Progenitor cell of endocrine pancreas (in vitro differentiated cells): ENCODE data around the gene CD93. TPM values are rescaled to one million over a fixed set of nuclear protein-coding genes. Genes with fewer than 3 reads are reported as not detected.

Source experiments
- DNase-seq: peaks from one replicate; pipeline ENCODE4 v3.0.0; 2021; ENCODE audit warnings: low spot score; ENCODE audit not compliant: unreplicated experiment
- H3K27ac Mint-ChIP-seq: 2 replicates; pipeline ENCODE4 v1.8.0; 2021; ENCODE audit warnings: mild to moderate bottlenecking, moderate library complexity, mixed read lengths
- H3K27me3 Mint-ChIP-seq: 2 replicates; pipeline ENCODE4 v1.8.0; 2021; ENCODE audit warnings: mixed read lengths
- H3K36me3 Mint-ChIP-seq: 2 replicates; pipeline ENCODE4 v1.8.0; 2022; ENCODE audit warnings: mixed read lengths; ENCODE audit not compliant: insufficient read depth
- H3K4me1 Mint-ChIP-seq: 2 replicates; pipeline ENCODE4 v1.8.0; 2021; ENCODE audit warnings: low read depth, mixed read lengths
- H3K4me3 Mint-ChIP-seq: 2 replicates; pipeline ENCODE4 v1.8.0; 2021; ENCODE audit warnings: low read depth, mild to moderate bottlenecking, moderate library complexity, mixed read lengths
- H3K9me3 Mint-ChIP-seq: 2 replicates; pipeline ENCODE4 v1.8.0; 2021; ENCODE audit warnings: low read depth, mixed read lengths
- CTCF ChIP-seq: fragments of 200-600 bp; sonication (generic); IDR thresholded peaks from one replicate; pipeline ENCODE4 v1.5.0; 2021; ENCODE audit warnings: antibody characterized with exemption, mild to moderate bottlenecking; ENCODE audit not compliant: unreplicated experiment
- long read RNA-seq: library from polyadenylated mRNA; unstranded; transcript quantifications from one replicate; pipeline ENCODE4 v2.0.0, GENCODE V29; 2020
- total RNA-seq: library from RNA; stranded (reverse); gene quantifications from 2 replicates; pipeline ENCODE4 v1.2.1, GENCODE V29; 2021

CD93 gene, protein sequence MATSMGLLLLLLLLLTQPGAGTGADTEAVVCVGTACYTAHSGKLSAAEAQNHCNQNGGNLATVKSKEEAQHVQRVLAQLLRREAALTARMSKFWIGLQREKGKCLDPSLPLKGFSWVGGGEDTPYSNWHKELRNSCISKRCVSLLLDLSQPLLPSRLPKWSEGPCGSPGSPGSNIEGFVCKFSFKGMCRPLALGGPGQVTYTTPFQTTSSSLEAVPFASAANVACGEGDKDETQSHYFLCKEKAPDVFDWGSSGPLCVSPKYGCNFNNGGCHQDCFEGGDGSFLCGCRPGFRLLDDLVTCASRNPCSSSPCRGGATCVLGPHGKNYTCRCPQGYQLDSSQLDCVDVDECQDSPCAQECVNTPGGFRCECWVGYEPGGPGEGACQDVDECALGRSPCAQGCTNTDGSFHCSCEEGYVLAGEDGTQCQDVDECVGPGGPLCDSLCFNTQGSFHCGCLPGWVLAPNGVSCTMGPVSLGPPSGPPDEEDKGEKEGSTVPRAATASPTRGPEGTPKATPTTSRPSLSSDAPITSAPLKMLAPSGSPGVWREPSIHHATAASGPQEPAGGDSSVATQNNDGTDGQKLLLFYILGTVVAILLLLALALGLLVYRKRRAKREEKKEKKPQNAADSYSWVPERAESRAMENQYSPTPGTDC
- 0.04 TPM in 1 of 2 replicates, not detected in the other for total RNA-seq
- long read RNA-seq: 0 reads

DNA sequence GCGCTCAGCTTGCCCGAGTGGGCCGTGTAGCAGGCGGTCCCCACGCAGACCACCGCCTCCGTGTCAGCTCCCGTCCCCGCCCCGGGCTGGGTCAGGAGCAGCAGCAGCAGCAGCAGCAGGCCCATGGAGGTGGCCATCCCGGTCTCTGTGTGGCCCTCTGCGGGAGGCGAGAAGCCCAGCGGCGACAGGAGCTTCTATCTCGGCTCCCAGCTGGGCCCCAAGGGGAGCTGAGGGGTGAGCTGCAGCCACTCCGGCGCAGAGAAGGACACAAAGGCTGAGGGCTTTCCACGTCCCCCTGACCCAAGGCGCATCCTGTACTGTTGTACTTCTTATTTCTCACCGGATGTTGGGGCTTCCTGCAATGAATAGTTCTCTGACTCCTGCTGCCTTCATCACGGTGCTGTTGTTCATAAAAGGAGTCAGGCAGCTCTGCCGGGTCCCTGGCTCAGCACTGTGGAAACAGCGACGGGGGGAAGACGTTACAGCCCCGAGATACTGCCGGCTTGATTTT is at the start of gene CD93:
Gene CD93, minus strand, starts transcription at position 269 of the 511 bp plus-strand sequence. Its CDS starts 132 bp downstream, at position 137.
- no peak for TF ChIP-seq CTCF
- H3K27ac Mint-ChIP-seq: no peak within 1 kb of the TSS
- peaks cover 66% of the 10 kb centered on the region for H3K27me3 Mint-ChIP-seq
- no peaks in the 10 kb centered on the region for H3K36me3 Mint-ChIP-seq
- H3K9me3 Mint-ChIP-seq: no peaks in the 10 kb centered on the region
- DNase-seq: no peak
- H3K4me3 Mint-ChIP-seq: no peak within 1 kb of the TSS
- H3K4me1 Mint-ChIP-seq: peaks cover 12% of the 10 kb centered on the region

DNA sequence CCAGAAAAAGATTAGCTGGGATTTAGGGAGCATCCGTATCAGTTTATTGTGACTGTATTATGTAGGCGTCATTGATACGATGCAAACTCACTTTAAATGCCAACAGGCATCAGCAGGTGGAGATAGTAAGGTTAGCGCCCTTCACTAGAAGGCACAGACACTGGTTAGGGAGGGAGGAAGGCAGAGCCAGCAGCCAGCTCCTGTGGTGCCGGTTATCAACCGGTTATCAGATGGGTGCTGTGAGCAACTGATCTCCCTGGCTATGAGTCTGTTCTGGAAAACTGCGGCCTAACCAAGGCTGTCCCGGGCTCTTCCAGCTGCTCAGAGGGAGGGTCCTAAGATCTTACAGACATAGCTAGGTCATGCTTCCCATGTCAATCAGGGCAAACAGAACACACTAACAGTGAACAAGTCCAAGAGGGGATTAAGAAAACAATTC is 47.5 kb upstream of the CD93 start:
- no peaks in the 10 kb centered on the region for H3K36me3 Mint-ChIP-seq
- no peak overlapping the region for H3K4me3 Mint-ChIP-seq
- no peak for TF ChIP-seq CTCF
- H3K4me1 Mint-ChIP-seq: no peaks in the 10 kb centered on the region
- peaks cover 2% of the 10 kb centered on the region for H3K9me3 Mint-ChIP-seq
- no peak for DNase-seq
- H3K27ac Mint-ChIP-seq: no peak overlapping the region
- H3K27me3 Mint-ChIP-seq: peaks cover 15% of the 10 kb centered on the region

DNA sequence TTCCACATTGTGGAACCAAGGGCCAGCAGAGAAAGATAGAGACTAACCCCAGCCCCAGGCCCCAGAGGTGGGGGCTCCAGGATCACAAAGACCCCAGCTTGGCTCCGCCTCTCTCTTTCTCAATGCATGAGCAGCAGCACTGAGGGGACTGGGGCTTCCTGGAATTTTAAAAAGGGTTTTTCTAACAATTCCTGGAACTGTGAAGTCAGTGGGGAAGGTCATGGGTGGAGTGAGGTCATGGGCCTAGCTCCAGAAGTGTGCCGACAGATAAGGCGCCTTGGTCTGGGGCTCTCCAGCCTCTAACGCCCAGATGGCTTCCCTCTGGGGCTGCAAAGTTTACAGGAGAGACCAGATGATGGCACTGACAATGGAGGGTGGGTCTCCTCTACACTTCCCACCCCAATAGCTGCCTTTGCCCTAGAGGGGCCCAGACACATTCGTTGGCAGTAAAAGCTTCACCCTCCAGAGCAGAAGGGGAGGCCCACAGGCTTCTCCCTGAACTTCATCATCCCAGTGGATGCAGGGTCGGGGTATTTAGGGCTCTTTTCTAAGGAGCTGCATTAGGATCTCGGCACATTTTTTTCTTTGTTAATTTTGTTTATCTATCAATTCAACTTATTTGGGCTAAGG is 46.9 kb upstream of the CD93 start:
- TF ChIP-seq CTCF: no peak
- Mint-ChIP-seq H3K9me3 (peaks cover 2% of the 10 kb centered on the region), H3K27ac (no peak overlapping the region), H3K27me3 (peaks cover 15% of the 10 kb centered on the region), H3K36me3 (no peaks in the 10 kb centered on the region), H3K4me3 (no peak overlapping the region), H3K4me1 (no peaks in the 10 kb centered on the region)
- DNase-seq: no peak

DNA sequence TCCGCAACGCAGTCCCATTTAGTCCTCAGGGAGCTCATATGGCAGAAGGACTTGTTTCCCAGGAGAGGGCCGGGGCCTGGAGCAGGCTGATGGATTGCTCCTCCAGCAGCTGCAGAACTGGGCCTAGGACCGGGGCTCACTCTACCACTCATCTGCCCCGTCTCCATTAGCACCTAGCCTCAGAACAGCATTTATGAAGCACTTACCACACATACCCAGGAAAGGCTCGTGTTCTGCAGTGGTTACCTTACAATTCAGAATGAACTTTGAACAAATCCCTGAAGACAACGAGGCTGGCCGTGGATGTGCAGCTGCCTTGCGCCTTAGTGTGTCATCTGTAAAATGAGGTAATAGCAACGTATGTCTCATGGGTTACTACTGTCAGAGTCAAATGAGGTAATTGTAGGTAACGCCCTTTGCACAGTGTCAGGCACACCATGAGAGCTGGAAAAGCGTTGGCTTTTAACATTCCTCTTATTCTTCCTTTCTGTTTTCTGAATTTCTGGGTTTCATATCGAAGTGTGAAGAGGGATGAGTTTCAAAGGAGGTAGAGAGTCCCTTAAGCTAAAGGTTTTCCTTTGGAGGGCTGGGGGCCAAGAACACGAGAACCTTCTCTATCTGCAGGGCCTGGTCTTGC is 46.3 kb upstream of the CD93 start:
- TF ChIP-seq CTCF: no peak
- Mint-ChIP-seq H3K4me3 (no peak overlapping the region), H3K27me3 (peaks cover 15% of the 10 kb centered on the region), H3K9me3 (peaks cover 2% of the 10 kb centered on the region), H3K27ac (no peak overlapping the region), H3K36me3 (no peaks in the 10 kb centered on the region), H3K4me1 (no peaks in the 10 kb centered on the region)
- DNase-seq: no peak

DNA sequence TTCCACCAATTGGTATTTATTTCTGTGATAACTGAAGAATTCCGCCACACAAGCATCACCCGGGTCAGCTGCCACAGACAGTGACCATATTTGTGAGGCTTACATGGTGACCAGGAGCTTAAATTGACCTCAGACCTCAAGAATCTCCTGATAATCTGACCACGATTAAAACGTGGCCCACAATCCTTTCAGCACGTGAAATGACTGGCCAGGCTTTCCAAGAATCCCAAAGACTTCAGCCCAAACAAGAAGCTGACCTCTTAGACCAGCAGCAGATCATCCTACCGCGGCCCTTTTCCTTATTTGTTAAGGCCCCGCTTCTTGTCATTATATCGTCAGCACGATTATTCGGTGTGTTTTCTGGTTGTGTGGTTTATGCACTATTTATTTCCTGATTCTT is 45.6 kb upstream of the CD93 start:
- no peak for TF ChIP-seq CTCF
- no peak for DNase-seq
- Mint-ChIP-seq H3K9me3 (peaks cover 2% of the 10 kb centered on the region), H3K4me1 (no peaks in the 10 kb centered on the region), H3K27me3 (peaks cover 19% of the 10 kb centered on the region), H3K36me3 (no peaks in the 10 kb centered on the region), H3K27ac (no peak overlapping the region), H3K4me3 (no peak overlapping the region)
